ENCODE data around the gene PFKFB3. TPM values are rescaled to one million over a fixed set of nuclear protein-coding genes. Genes with fewer than 3 reads are reported as not detected.

The PFKFB3 gene
- total RNA-seq, 1 donor from 2014 or later: 28.8 TPM

- H3K27me3 Mint-ChIP-seq (ENCODE audit: insufficient read depth, low read depth): peaks cover 6% of the 10 kb centered on the region
Observed at GRCh38 chr10:6179078-6179477, 23.7 kb upstream of the PFKFB3 start.

DNA sequence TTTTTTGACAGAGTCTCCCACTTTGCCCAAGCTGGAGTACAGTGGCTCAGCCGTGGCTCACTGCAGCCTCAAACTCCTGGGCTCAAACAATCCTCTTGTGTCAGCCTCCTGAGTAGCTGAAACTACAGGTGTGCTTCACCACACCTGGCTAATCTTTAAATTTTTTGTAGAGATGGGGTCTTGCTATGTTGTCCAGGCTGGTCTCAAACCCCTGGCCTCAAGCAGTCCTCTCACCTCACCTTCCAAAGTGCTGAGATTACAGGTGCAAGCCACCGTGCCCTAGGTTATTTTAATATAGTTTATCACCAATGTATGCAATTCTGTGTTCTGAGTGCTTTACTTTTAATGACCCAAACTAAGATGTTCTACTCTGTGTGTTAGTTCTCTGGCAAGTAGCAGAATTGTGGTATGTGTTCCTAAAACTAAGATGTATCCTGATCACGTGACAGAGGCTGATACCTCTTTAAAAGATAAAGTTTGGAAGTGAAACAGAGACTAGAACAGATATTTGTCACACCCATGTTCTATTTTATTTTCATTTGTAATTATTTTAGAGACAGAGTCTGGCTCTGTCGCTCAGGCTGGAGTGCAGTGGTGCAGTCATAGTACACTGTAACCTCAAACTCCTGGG is 22.1 kb upstream of the PFKFB3 start:
- no peak overlapping the region for H2AFZ ChIP-seq (replicated peaks)
- Mint-ChIP-seq H3K9me3 (no peaks in the 10 kb centered on the region), H3K27ac (no peak overlapping the region), H3K4me3 (no peak overlapping the region), H3K27me3 (ENCODE audit: insufficient read depth, low read depth) (peaks cover 6% of the 10 kb centered on the region), H3K36me3 (no peaks in the 10 kb centered on the region), H3K4me1 (peaks cover 18% of the 10 kb centered on the region)
- no peaks in the 10 kb centered on the region for H3K4me1 ChIP-seq
- H3K27me3 ChIP-seq: no peaks in the 10 kb centered on the region
- no peak overlapping the region for H3K4me2 ChIP-seq
- no peaks in the 10 kb centered on the region for H3K36me3 ChIP-seq
- no peak for DNase-seq (ENCODE audit: low spot score)
- H3K27ac ChIP-seq: no peak overlapping the region
- no peak overlapping the region for H3K9ac ChIP-seq
- H3K4me3 ChIP-seq: no peak overlapping the region
- H4K20me1 ChIP-seq (ENCODE audit: low read depth): peaks cover 55% of the 10 kb centered on the region
- no peaks in the 10 kb centered on the region for H3F3A ChIP-seq (ENCODE audit: low read depth)
- H3K9me3 ChIP-seq (ENCODE audit: low read depth): no peaks in the 10 kb centered on the region
- H3K79me2 ChIP-seq (ENCODE audit: low read depth): no peaks in the 10 kb centered on the region
- TF ChIP-seq EZH2 (IDR thresholded peaks at IDR 0.05): no peak
- TF ChIP-seq, protein P1, sequence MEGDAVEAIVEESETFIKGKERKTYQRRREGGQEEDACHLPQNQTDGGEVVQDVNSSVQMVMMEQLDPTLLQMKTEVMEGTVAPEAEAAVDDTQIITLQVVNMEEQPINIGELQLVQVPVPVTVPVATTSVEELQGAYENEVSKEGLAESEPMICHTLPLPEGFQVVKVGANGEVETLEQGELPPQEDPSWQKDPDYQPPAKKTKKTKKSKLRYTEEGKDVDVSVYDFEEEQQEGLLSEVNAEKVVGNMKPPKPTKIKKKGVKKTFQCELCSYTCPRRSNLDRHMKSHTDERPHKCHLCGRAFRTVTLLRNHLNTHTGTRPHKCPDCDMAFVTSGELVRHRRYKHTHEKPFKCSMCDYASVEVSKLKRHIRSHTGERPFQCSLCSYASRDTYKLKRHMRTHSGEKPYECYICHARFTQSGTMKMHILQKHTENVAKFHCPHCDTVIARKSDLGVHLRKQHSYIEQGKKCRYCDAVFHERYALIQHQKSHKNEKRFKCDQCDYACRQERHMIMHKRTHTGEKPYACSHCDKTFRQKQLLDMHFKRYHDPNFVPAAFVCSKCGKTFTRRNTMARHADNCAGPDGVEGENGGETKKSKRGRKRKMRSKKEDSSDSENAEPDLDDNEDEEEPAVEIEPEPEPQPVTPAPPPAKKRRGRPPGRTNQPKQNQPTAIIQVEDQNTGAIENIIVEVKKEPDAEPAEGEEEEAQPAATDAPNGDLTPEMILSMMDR (IDR thresholded peaks at IDR 0.05): no peak
- TF ChIP-seq EZH2phosphoT487 (IDR thresholded peaks at IDR 0.05): no peak

More at GRCh38 chr10:6179078-6179477, 23.7 kb upstream of the PFKFB3 start:
- Histone ChIP-seq H3K9me3 (ENCODE audit: low read depth) (no peaks in the 10 kb centered on the region), H3K4me1 (no peaks in the 10 kb centered on the region), H3K4me3 (no peak overlapping the region), H3K9ac (no peak overlapping the region), H4K20me1 (ENCODE audit: low read depth) (peaks cover 53% of the 10 kb centered on the region), H3F3A (ENCODE audit: low read depth) (no peaks in the 10 kb centered on the region), H3K79me2 (ENCODE audit: low read depth) (no peaks in the 10 kb centered on the region), H2AFZ (replicated peaks) (no peak overlapping the region), H3K4me2 (no peak overlapping the region), H3K27ac (no peak overlapping the region), H3K36me3 (no peaks in the 10 kb centered on the region), H3K27me3 (no peaks in the 10 kb centered on the region)
- Mint-ChIP-seq H3K4me3 (no peak overlapping the region), H3K4me1 (peaks cover 17% of the 10 kb centered on the region), H3K9me3 (no peaks in the 10 kb centered on the region), H3K36me3 (no peaks in the 10 kb centered on the region), H3K27ac (no peak overlapping the region)
- TF ChIP-seq EZH2phosphoT487 (IDR thresholded peaks at IDR 0.05): no peak
- no peak for TF ChIP-seq EZH2 (IDR thresholded peaks at IDR 0.05)
- TF ChIP-seq, protein P1 (IDR thresholded peaks at IDR 0.05): no peak
- no peak for DNase-seq (ENCODE audit: low spot score)

DNA sequence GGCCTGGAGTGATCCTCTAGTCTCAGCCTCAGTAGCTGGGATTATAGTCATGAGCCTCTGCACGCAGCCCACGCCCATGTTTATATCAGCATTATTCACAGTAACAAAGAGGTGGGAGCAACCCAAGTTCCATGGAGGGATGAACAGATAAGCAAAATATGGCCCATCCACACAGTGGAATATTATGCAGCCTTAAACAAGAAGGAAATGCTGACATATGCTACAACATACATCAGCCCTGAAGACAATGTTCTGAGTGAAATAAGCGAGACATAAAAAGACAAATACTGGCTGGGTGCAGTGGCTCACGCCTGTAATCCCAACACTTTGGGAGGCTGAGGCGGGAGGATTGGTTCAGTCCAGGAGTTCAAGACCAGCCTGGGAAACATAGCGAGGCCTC is 21.5 kb upstream of the PFKFB3 start:
- H4K20me1 ChIP-seq (ENCODE audit: low read depth): peaks cover 54% of the 10 kb centered on the region
- no peak overlapping the region for H3K4me2 ChIP-seq
- no peaks in the 10 kb centered on the region for H3K9me3 ChIP-seq (ENCODE audit: low read depth)
- H3K27me3 Mint-ChIP-seq (ENCODE audit: insufficient read depth, low read depth): peaks cover 5% of the 10 kb centered on the region
- TF ChIP-seq, protein P1 (IDR thresholded peaks at IDR 0.05): no peak
- TF ChIP-seq EZH2 (IDR thresholded peaks at IDR 0.05) (no peak), EZH2phosphoT487 (IDR thresholded peaks at IDR 0.05) (no peak)
- H3K9ac ChIP-seq: no peak overlapping the region
- no peaks in the 10 kb centered on the region for H3K36me3 ChIP-seq
- no peak overlapping the region for H2AFZ ChIP-seq (replicated peaks)
- no peak for DNase-seq (ENCODE audit: low spot score)
- no peaks in the 10 kb centered on the region for H3K9me3 Mint-ChIP-seq
- H3K4me3 Mint-ChIP-seq: no peak overlapping the region
- H3K79me2 ChIP-seq (ENCODE audit: low read depth): no peaks in the 10 kb centered on the region
- H3K27ac Mint-ChIP-seq: no peak overlapping the region
- H3F3A ChIP-seq (ENCODE audit: low read depth): no peaks in the 10 kb centered on the region
- peaks cover 20% of the 10 kb centered on the region for H3K4me1 Mint-ChIP-seq
- no peaks in the 10 kb centered on the region for H3K4me1 ChIP-seq
- H3K36me3 Mint-ChIP-seq: no peaks in the 10 kb centered on the region
- no peaks in the 10 kb centered on the region for H3K27me3 ChIP-seq
- no peak overlapping the region for H3K27ac ChIP-seq
- no peak overlapping the region for H3K4me3 ChIP-seq

Data from neural progenitor cell (in vitro differentiated cells).